ENCODE results near the gene LGMN. TPM values are rescaled to one million over a fixed set of nuclear protein-coding genes. Genes with fewer than 3 reads are reported as not detected.

The LGMN gene
- total RNA-seq, 1 experiment from 2014 or later, result 37.2 TPM

- no peak overlapping the region for H3K27ac ChIP-seq (ENCODE audit: low read length)
- H3K4me1 ChIP-seq (ENCODE audit: control insufficient read depth, insufficient read depth, low read length), result no peaks in the 10 kb centered on the region
- BruUV-seq (replicated peaks), result no TSS peak
- no peak for DNase-seq (ENCODE audit: low read depth, low spot score)
- H3K36me3 ChIP-seq (ENCODE audit: control insufficient read depth, insufficient read depth, low read length), result no peaks in the 10 kb centered on the region
- intact Hi-C loops (cut with micrococcal nuclease; ENCODE audit: unreplicated experiment), result no loop called here
- H3K4me3 ChIP-seq (ENCODE audit: low read depth in 2 of 2, low read length in 2 of 2), result no peak overlapping the region
- TF ChIP-seq POLR2AphosphoS5 (IDR thresholded peaks at IDR 0.05; ENCODE audit: low read depth, low read length), result no peak
- no peak for TF ChIP-seq TCF7L2 (IDR thresholded peaks at IDR 0.05; ENCODE audit: low read depth, low read length)
- TF ChIP-seq SIN3A (IDR thresholded peaks at IDR 0.05; ENCODE audit: borderline replicate concordance, insufficient read depth, low read depth, low read length), result no peak
- TF ChIP-seq CTCF (IDR thresholded peaks at IDR 0.05), result no peak
- no peak for TF ChIP-seq REST (IDR thresholded peaks at IDR 0.05; ENCODE audit: insufficient read depth in 1 of 2, low read depth in 2 of 2, low read length in 1 of 2)
- no peaks in the 10 kb centered on the region for H3K9me3 ChIP-seq (ENCODE audit: control insufficient read depth, insufficient read depth, low read depth, low read length)
- in situ Hi-C loops (cut with HindIII; ENCODE audit: low pct_unique_long_range_greater_than_20kb, low sequenced_read_pairs), result no loop called here
- POLR2A ChIA-PET, result interaction anchor here (0.6 kb wide), 1 partner anchor 15 kb away, joined by 12 read pairs; no protein-coding TSS in a partner anchor
- no peak for ATAC-seq
- CTCF ChIA-PET, result interaction anchor here (0.7 kb wide), 2 partner anchors 186 to 1318 kb away, joined by 4 read pairs; no protein-coding TSS in a partner anchor
- H3K27me3 ChIP-seq (ENCODE audit: control insufficient read depth, insufficient read depth, low read length), result no peaks in the 10 kb centered on the region
These were observed 74.8 kb downstream of the LGMN start for GRCh38 chr14:92673601-92674150.

- H3K4me3 ChIP-seq (ENCODE audit: low read depth in 2 of 2, low read length in 2 of 2), result no peak overlapping the region
- H3K9me3 ChIP-seq (ENCODE audit: control insufficient read depth, insufficient read depth, low read depth, low read length), result no peaks in the 10 kb centered on the region
- intact Hi-C loops (cut with micrococcal nuclease; ENCODE audit: unreplicated experiment), result no loop called here
- no TSS peak for BruUV-seq (replicated peaks)
- in situ Hi-C loops (cut with HindIII; ENCODE audit: low pct_unique_long_range_greater_than_20kb, low sequenced_read_pairs), result no loop called here
- ChIA-PET CTCF (no interaction called here), POLR2A (no interaction called here)
- TF ChIP-seq REST (IDR thresholded peaks at IDR 0.05; ENCODE audit: insufficient read depth in 1 of 2, low read depth in 2 of 2, low read length in 1 of 2) (no peak), POLR2AphosphoS5 (IDR thresholded peaks at IDR 0.05; ENCODE audit: low read depth, low read length) (no peak), SIN3A (IDR thresholded peaks at IDR 0.05; ENCODE audit: borderline replicate concordance, insufficient read depth, low read depth, low read length) (no peak), TCF7L2 (IDR thresholded peaks at IDR 0.05; ENCODE audit: low read depth, low read length) (no peak), CTCF (IDR thresholded peaks at IDR 0.05) (no peak)
- H3K4me1 ChIP-seq (ENCODE audit: control insufficient read depth, insufficient read depth, low read length), result no peaks in the 10 kb centered on the region
- no peak for DNase-seq (ENCODE audit: low read depth, low spot score)
- no peak for ATAC-seq
- H3K27ac ChIP-seq (ENCODE audit: low read length), result no peak overlapping the region
- H3K36me3 ChIP-seq (ENCODE audit: control insufficient read depth, insufficient read depth, low read length), result no peaks in the 10 kb centered on the region
- no peaks in the 10 kb centered on the region for H3K27me3 ChIP-seq (ENCODE audit: control insufficient read depth, insufficient read depth, low read length)
These were observed 77.6 kb downstream of the LGMN start for GRCh38 chr14:92670643-92671366.

Measured in Panc1 (cell line).